ENCODE measurements around the gene TRA2A.

The TRA2A gene

DNA sequence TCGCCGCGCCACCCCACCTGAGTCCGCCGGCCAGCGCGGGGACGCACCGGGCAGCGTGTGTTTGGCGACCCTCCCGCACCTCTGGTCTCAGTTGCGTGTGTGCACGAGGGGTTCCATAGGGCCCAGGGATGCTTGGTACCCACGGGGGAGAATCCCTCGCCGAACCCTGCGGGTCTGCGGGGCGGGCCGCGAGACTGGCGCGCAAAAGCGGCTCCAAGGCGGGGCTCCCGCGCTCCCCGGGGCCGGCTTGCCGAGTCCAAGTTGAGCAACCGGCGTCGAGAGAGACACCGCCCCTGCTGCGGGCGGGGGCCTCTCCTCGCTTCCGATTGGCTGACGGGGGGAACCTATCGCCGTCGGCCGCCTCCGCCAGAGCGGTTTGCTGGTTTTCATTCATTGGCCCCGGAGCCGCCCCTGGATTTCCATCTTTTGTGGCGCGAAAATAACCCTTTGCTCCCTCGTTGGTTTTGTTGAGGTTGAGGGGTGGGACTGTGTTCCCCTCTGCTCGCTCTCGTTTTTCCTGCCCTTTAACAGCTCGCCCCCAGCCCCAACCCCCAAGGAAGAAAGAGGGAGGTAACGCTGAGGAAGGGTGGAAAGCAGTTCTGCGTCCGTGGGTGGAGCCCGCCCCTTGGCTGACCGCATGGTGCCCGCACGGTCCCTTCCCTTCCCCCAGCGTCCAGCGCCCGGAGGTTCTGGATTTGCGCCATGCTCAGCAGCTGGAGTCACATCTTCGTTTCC is 57.5 kb downstream of the TRA2A start:
- TF ChIP-seq, protein P1, sequence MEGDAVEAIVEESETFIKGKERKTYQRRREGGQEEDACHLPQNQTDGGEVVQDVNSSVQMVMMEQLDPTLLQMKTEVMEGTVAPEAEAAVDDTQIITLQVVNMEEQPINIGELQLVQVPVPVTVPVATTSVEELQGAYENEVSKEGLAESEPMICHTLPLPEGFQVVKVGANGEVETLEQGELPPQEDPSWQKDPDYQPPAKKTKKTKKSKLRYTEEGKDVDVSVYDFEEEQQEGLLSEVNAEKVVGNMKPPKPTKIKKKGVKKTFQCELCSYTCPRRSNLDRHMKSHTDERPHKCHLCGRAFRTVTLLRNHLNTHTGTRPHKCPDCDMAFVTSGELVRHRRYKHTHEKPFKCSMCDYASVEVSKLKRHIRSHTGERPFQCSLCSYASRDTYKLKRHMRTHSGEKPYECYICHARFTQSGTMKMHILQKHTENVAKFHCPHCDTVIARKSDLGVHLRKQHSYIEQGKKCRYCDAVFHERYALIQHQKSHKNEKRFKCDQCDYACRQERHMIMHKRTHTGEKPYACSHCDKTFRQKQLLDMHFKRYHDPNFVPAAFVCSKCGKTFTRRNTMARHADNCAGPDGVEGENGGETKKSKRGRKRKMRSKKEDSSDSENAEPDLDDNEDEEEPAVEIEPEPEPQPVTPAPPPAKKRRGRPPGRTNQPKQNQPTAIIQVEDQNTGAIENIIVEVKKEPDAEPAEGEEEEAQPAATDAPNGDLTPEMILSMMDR (conservative IDR thresholded peaks at IDR 0.05; ENCODE audit: low read depth, low read length), result no peak
- peak; percentile 89 for DNase-seq (ENCODE audit: low read depth)
- H3K4me3 ChIP-seq (ENCODE audit: low read length), result peak overlapping the region; percentile 85

DNA sequence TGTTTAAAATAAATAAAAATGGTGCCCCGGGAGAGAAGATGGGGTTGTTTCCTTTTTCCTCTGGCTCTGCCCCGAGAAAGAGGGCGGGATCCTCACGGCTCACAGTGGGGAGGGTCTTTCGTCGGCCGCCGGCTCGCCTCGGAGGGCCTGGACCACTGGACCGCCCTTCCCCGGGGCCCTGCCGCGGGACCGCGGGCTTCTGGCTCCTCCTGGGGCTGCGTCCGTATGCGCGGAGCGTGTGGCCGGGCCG is 58.0 kb downstream of the TRA2A start:
- TF ChIP-seq, protein P1 (conservative IDR thresholded peaks at IDR 0.05; ENCODE audit: low read depth, low read length), result no peak
- peak overlapping the region; percentile 85 for H3K4me3 ChIP-seq (ENCODE audit: low read length)

DNA sequence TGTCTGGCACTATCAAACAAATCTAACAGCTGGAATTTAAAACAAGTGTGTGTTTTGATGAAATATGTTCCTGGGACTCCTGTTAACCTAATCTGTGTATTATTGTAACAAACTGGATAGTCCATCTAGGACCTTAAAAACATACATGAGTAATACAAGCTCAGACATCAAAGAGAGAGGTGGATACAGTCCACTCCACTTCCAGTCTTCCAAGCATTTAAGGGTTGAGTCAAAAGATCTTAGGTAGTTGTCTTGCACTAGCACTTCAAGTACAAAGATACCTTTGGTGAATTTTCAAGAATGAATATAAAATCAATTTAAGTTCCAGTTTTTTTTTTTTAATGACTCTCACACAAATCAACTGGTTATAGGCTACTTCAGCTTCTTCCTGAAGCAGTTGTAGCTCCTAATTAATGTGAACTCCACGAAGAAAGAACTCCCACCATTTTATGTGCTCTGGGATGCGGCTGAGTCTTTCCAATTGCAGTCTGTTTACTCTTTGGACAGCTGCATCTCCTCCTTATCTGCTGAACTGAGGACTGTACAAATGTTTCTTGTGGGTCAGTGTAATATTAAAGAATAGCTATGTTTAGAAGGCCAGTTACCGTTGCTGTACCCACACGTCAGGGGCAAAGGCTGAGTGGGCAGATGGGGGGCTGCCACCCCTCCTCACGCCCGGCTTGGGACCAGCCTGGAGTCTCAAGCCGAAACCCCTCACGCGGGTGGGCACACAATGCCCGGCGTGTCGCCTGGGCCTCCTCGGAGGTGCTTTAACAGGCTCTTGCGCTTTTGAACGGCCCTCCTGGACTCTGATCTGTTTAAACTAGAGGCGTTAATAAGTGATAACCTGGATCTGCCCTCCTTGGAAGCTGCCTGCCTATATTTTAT is 58.6 kb downstream of the TRA2A start:
- peak overlapping the region; percentile 85 for H3K4me3 ChIP-seq (ENCODE audit: low read length)

More for the DNA sequence above, 58.0 kb downstream of the TRA2A start:
- DNase-seq (ENCODE audit: low read depth), result no peak

DNA sequence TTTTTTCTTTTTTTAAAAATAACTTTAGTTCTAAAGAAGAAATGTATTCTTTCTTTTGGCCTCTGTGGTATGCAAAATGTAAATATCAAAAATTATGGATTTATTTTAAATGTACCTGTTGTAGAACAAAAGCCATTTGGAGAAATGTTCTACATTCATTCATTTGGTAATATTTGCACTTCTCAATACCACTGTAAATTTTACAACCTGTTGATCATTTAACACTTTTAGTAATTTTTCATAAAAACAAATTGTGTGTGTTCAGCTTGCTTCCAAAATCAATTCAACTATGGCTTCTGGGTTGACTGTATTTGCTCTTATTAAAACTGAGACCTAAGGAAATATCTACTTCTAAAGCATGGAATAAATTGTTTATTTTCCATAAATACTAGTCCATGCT is 59.2 kb downstream of the TRA2A start:
- no peak for DNase-seq (ENCODE audit: low read depth)
- TF ChIP-seq, protein P1 (conservative IDR thresholded peaks at IDR 0.05; ENCODE audit: low read depth, low read length), result no peak
- no peak overlapping the region for H3K4me3 ChIP-seq (ENCODE audit: low read length)

More for the DNA sequence above, 58.6 kb downstream of the TRA2A start:
- TF ChIP-seq, protein P1 (conservative IDR thresholded peaks at IDR 0.05; ENCODE audit: low read depth, low read length), result no peak
- no peak for DNase-seq (ENCODE audit: low read depth)

DNA sequence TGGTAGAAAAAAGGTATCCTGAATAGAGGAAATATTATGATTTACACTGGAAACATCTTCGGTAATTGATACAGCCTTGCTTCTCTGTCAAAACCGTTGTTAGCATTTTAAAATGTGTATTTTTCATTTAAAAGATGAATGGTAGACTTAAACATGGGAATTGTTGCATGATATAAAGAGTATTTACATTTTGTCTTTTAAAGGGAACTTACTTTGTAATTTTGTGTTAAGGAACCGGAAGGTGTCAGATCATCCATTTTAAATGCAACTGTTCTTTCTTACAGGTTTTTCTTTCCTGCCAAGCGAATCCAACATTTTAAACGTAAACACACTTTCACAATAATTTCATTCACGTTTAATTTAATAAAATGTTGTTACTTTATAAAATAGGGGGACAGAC is 59.7 kb downstream of the TRA2A start:
- H3K4me3 ChIP-seq (ENCODE audit: low read length), result peak overlapping the region; percentile 75
- no peak for DNase-seq (ENCODE audit: low read depth)
- TF ChIP-seq, protein P1 (conservative IDR thresholded peaks at IDR 0.05; ENCODE audit: low read depth, low read length), result no peak

DNA sequence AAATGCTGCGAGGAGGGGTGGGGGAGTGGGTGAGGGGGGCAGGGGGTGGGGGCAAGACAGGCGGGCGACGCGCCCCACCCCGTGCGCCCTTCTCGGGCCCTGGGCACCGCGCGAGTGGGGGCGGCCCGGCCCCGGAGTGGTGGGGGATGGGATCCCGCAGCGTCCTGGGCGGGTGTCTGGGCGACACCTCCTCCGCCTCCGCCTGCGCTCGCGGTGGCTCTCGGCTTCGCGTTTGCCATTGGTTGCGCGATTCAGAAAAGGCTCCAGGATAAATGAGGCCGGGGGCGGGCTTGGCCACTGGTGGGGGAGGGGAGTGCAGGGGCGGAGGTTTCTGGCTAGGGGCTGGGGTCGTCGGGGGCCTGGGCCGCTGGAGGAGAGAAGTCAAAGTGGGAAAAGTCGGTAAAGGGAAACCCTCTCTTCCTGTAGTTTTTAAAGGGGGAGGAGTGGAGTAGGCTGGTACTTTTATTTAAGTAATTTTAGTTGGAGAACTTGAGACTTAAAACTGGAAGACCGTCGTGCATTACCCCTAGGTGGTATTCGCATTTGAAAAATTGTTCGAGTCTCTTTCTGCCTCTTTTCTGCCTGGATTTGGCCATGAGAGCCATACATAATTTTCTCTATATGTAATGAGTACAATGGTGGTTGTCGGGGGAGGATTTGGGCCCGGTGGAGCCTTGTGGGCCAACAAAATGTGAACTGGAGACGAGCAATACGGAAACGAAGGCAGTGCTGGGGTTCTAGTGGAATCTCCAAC is 60.5 kb downstream of the TRA2A start:
- H3K4me3 ChIP-seq (ENCODE audit: low read length), result peak overlapping the region; percentile 75
- TF ChIP-seq, protein P1 (conservative IDR thresholded peaks at IDR 0.05; ENCODE audit: low read depth, low read length), result no peak
- DNase-seq (ENCODE audit: low read depth), result no peak
